ENCODE measurements around the gene KLHDC2. TPM values are rescaled to one million over a fixed set of nuclear protein-coding genes. Genes with fewer than 3 reads are reported as not detected.

Gene KLHDC2
- total RNA-seq, 1 donor: 63.0 TPM

- no peak overlapping the region for H3K4me3 ChIP-seq (ENCODE audit: low read depth, low read length)
- no peak for TF ChIP-seq CTCF (IDR thresholded peaks at IDR 0.05; ENCODE audit: insufficient read depth, low read depth, low read length)
- no peak for DNase-seq (ENCODE audit: low read depth)
Measured at GRCh38 chr14:49820176-49820575, 52.2 kb downstream of the KLHDC2 start.

GRCh38 chr14:49828640-49829039 lies 60.7 kb downstream of the KLHDC2 start:
- H3K4me3 ChIP-seq (ENCODE audit: low read depth, low read length): no peak overlapping the region
- no peak for DNase-seq (ENCODE audit: low read depth)
- TF ChIP-seq CTCF (IDR thresholded peaks at IDR 0.05; ENCODE audit: insufficient read depth, low read depth, low read length): no peak

Other genes starting within 250 kb of the KLHDC2 start
- gene RPS29, start 181.8 kb upstream of the KLHDC2 start, total RNA-seq: 2,020 and 2,708 TPM in 2 replicates
- gene LRR1, start 169.2 kb upstream of the KLHDC2 start, total RNA-seq: 20.9 and 26.8 TPM in 2 replicates
- gene RPL36AL, start 147.5 kb upstream of the KLHDC2 start, total RNA-seq: 175 and 217 TPM in 2 replicates
- 79.9 and 104 TPM in 2 replicates for gene MGAT2, start 147.4 kb upstream of the KLHDC2 start, total RNA-seq
- gene DNAAF2, start 132.9 kb upstream of the KLHDC2 start, total RNA-seq: 8.4 and 11.7 TPM in 2 replicates
- gene POLE2, start 79.9 kb upstream of the KLHDC2 start, total RNA-seq: 14.2 and 17.3 TPM in 2 replicates
- gene KLHDC1, start 75.0 kb upstream of the KLHDC2 start, total RNA-seq: 2.6 and 3.0 TPM in 2 replicates
- gene NEMF, start 84.6 kb downstream of the KLHDC2 start, total RNA-seq: 70.0 and 72.5 TPM in 2 replicates
- gene ARF6, start 124.9 kb downstream of the KLHDC2 start, total RNA-seq: 60.2 and 111 TPM in 2 replicates

All from fibroblast of villous mesenchyme (primary cell).